Activated naive CD4-positive, alpha-beta T cell treated with anti-CD3 and anti-CD28 coated beads, Interleukin-2, amount 50 U/mL, for 24 hours (primary cell): ENCODE data around the gene RAB27B.

Experiments used
- H3K27ac Mint-ChIP-seq: one replicate; pipeline ENCODE4 v1.8.0; 2021; ENCODE audit warnings: mild to moderate bottlenecking, mixed read lengths
- H3K27me3 Mint-ChIP-seq: one replicate; pipeline ENCODE4 v1.8.0; 2021; ENCODE audit warnings: mixed read lengths
- H3K36me3 Mint-ChIP-seq: one replicate; pipeline ENCODE4 v1.8.0; 2021; ENCODE audit warnings: mixed read lengths
- H3K4me1 Mint-ChIP-seq: one replicate; pipeline ENCODE4 v1.8.0; 2021; ENCODE audit warnings: mixed read lengths
- H3K4me3 Mint-ChIP-seq: one replicate; pipeline ENCODE4 v1.8.0; 2021; ENCODE audit warnings: mild to moderate bottlenecking, mixed read lengths
- H3K9me3 Mint-ChIP-seq: one replicate; pipeline ENCODE4 v1.8.0; 2021; ENCODE audit warnings: mixed read lengths

The RAB27B gene

DNA sequence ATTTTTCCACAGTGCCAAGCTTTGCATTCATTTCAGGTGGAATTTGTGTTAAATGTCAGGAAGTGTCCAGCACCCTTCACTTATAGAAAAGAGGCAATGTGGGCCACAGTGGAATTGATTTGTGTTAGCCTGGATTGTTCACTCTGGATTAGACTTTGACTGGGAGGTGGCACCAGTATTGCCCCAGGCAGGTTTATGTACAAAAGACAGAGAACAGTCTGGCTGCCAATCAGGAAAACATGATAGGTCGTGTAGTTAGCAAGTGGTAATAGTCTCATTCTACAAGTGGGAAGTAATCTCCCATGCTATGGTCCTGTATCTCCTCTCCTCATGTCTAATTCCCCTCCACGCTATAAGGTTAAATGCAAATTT, 45.6 kb downstream of the RAB27B start:
- H3K4me3 Mint-ChIP-seq = no peak overlapping the region
- H3K9me3 Mint-ChIP-seq = no peaks in the 10 kb centered on the region
- H3K36me3 Mint-ChIP-seq = no peaks in the 10 kb centered on the region
- H3K27ac Mint-ChIP-seq = no peak overlapping the region
- H3K27me3 Mint-ChIP-seq = no peaks in the 10 kb centered on the region
- peaks cover 3% of the 10 kb centered on the region for H3K4me1 Mint-ChIP-seq

DNA sequence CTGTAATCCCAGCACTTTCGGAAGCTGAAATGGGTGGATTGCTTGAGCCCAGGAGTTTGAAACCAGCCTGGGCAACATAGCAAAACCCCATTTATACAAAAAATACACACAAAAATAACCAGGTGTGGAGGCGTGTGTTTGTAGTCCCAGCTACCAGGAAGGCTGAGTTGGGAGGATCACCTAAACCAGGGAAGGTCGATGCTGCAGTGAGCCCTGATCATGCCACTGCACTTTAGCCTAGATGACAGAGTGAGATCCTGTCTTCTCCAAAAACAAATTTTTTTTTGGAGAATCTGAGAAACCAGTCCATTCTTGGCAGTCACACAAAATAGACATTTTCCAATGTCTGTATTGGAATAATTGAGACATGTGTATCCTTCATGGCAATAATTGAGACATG, 46.8 kb downstream of the RAB27B start:
- Mint-ChIP-seq H3K9me3 (no peaks in the 10 kb centered on the region), H3K27ac (no peak overlapping the region), H3K27me3 (no peaks in the 10 kb centered on the region), H3K4me1 (peaks cover 3% of the 10 kb centered on the region), H3K36me3 (peaks cover 2% of the 10 kb centered on the region), H3K4me3 (no peak overlapping the region)

DNA sequence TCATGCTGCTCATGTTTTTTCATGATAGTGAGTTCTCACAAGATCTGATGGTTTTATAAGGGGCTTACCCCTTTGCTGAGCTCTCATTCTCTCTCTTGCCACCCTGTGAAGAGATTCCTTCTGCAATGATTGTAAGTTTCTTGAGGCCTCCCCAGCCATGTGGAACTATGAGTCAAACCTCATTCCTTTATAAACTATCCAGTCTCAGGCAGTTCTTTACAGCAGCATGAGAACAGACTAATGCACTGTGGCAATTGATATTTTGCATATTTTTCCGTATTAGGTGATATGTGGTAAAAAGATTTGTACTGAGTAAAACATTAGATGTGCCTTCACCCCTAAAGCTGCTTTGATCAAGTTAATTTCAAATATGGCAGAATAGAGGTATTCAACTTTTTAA, 48.8 kb downstream of the RAB27B start:
- Mint-ChIP-seq H3K9me3 (no peaks in the 10 kb centered on the region), H3K4me1 (peaks cover 3% of the 10 kb centered on the region)

DNA sequence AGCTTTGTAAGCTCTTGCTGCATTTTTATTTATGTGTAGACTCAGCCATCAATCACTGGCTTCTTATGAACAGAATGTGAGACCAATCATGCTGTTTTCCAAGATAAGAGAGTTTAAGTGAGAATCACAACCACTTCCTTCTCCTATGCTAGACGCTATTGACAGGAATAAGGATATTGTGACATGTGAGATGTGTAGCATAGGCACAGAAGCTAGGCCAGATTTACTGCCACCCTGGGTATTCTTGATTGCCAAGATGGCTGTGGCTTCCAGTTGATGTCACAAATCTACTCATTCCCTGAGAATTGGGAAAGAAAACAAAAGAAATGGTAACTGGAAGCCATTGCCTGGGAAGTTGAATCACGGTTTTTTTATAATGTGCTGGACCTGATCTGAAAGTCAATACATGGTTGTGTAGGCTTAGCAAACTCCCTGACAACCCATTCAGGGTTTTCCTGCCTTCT, 49.9 kb downstream of the RAB27B start:
- Mint-ChIP-seq H3K36me3 (peaks cover 3% of the 10 kb centered on the region), H3K4me1 (peaks cover under 1% of the 10 kb centered on the region), H3K9me3 (no peaks in the 10 kb centered on the region), H3K4me3 (no peak overlapping the region), H3K27ac (no peak overlapping the region), H3K27me3 (no peaks in the 10 kb centered on the region)

More for the DNA sequence above, 48.8 kb downstream of the RAB27B start:
- Mint-ChIP-seq H3K36me3 (peaks cover 3% of the 10 kb centered on the region), H3K4me3 (no peak overlapping the region), H3K27ac (no peak overlapping the region), H3K27me3 (no peaks in the 10 kb centered on the region)

DNA sequence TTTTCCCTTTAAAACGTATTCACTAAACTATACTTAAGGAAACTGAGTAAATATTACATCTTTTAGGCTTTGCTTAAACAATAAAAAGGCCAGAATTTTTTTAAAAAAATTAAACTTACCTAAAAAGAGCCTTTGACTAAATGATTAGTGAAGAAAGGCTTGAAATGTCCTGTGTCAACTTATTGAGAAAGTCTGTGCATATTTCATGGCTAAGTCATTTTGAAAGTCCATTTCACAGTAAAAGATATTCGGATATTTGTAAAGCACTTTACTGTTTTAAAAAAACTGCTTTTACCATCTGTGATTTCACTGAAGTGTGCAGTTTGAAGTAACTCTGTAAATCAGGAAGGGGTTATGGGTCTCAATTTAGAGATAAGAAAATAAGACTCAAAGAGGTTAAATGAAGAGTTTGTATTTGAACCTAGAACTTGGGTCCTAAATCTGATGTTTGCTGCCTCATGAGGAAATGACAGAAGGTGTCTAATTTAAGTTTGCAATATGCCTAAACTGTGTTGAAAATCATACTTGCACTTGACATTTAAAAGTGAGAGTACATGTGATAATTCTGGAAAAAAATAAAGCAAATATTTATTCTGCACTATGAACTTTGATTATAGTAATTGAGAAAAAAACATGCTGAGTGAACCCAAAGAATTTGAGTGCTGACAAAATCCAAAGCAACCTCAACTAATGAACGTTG, 50.5 kb downstream of the RAB27B start:
- Mint-ChIP-seq H3K4me1 (no peaks in the 10 kb centered on the region), H3K36me3 (peaks cover 3% of the 10 kb centered on the region), H3K27me3 (no peaks in the 10 kb centered on the region), H3K9me3 (no peaks in the 10 kb centered on the region), H3K4me3 (no peak overlapping the region), H3K27ac (no peak overlapping the region)

DNA sequence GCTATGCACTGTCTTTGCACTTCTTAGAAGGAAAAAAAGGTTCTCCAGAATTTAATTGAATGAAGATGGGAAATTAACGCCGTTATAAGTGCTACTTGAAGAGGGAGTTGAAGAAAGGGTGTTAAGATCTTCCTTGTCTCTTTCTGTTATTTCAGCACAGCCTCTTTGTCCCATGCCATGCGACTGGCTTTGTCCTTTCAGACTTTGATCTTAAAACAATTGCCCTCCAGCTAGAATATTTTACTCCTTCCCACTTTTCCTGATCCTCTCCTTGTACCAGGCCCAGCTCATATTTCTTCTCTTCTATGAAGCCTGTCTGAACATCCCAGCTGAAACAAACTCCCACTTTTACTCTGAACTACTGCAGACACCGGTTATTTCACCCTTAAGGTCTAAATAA, 51.4 kb downstream of the RAB27B start:
- Mint-ChIP-seq H3K4me1 (no peaks in the 10 kb centered on the region), H3K9me3 (no peaks in the 10 kb centered on the region), H3K27me3 (no peaks in the 10 kb centered on the region), H3K4me3 (no peak overlapping the region), H3K27ac (no peak overlapping the region), H3K36me3 (peaks cover 3% of the 10 kb centered on the region)

DNA sequence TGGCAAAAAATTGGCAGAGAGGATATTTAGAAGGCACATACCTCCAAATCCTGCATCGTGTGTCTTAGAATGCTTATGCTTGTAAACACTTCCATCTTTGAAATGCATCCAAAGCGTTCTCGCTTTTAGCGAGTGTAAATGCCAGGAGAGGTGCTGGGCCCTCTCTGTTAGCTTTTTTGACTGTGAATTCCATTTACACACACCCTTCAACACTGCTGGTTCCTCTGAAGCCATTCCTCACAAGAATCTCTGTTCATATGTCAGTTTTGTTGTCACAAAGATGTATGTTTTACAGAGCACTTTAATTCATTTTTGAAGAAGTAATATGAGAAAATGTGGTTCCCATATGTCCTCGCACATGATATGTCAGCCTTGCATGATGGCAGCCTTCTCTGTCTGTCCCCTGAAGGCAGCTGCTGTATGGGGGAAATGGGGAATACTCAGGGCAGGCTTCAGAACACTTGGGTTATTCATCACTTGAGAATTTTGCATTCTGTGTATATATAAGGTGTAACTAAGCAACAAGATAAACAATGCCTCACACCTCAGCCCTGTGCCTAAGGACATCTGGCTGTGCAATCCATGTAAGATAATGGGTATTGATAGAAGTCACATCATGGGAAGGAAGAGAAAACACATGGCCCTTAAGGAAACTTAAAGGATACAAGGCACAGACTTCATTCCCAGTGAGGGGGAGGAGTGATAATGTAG, 52.3 kb downstream of the RAB27B start:
- Mint-ChIP-seq H3K36me3 (peaks cover 6% of the 10 kb centered on the region), H3K4me1 (no peaks in the 10 kb centered on the region), H3K4me3 (no peak overlapping the region), H3K27me3 (no peaks in the 10 kb centered on the region), H3K27ac (no peak overlapping the region), H3K9me3 (no peaks in the 10 kb centered on the region)

DNA sequence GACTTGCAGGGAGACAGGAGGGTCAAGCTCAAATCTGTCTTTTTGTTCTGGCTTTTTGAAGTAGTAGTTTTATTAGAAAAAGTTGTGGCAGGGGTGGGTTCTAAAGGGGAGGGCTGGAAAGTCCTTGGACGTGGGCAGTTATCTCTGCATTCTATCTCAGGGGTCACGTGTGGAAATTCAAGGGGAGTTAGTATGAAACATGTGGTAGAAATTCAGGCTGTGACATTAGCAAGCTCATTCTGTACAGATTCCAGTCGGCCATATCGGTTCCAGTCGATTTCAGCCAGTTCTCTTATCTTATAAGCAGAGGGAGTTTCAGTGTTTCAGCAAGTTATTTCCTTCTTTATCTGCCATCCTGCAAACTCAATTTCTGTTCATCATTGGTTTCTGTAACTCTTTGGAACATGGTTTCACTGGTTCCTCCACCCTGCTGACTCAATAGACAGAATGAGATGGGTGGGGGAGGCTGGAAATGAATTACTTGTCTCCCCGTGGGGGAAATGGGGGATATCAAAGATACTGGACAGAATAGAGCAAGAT, 53.0 kb downstream of the RAB27B start:
- Mint-ChIP-seq H3K36me3 (peaks cover 8% of the 10 kb centered on the region), H3K4me3 (no peak overlapping the region), H3K27ac (no peak overlapping the region), H3K4me1 (no peaks in the 10 kb centered on the region), H3K9me3 (no peaks in the 10 kb centered on the region), H3K27me3 (no peaks in the 10 kb centered on the region)

DNA sequence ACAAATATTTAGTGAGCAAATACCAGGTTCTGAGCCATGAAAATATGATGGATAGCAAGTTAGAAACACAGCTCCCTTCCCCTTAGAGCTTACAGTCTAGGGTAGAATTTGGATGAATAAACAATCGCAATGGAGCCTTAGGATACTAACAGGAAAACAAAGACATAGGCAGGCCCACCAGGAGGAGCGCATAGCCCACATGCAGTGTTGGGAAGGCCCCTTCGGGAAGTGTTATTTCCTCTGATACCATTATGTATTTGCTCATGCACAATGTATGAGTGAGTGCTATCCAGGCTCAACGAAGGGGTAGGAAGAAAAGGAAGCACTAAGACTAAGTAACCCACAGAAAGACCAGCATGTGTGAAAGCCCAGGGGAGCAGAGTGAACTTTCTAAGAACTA, 54.0 kb downstream of the RAB27B start:
- H3K4me3 Mint-ChIP-seq = no peak overlapping the region
- no peak overlapping the region for H3K27ac Mint-ChIP-seq
- no peaks in the 10 kb centered on the region for H3K4me1 Mint-ChIP-seq
- H3K27me3 Mint-ChIP-seq = no peaks in the 10 kb centered on the region
- peaks cover 8% of the 10 kb centered on the region for H3K36me3 Mint-ChIP-seq
- no peaks in the 10 kb centered on the region for H3K9me3 Mint-ChIP-seq

DNA sequence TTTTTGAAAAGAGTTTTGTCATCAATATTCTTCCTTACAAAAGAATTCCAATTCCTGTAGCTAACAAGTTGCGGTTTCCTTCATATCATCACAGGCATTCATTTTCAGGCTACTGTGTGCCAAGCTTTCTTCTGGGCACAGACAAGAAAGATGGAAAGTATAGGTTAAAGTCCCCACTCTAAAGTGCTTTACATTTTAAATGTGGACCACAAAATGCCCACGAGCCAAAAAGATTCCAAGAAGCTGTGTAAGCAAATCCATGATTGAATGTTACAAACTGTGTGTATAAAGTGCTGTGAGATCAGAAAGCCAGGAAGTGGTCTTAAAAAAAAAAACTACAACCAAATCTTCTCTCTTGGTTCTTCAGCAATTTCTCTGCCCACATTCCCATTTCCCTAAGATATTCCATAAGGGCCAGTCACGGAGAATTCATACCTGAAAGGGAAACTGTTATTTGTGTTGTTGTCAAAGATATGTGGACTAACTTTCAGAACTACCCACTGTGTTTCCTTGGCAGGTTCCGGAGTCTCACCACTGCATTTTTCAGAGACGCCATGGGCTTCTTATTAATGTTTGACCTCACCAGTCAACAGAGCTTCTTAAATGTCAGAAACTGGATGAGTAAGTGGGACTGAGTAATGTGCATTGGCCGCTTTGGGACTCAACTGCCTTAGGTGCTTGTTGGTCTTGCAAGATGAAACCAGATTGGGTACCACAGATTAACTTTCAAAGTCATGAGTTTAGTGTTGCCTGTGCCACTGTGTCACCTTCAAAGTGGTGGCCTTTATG, 55.7 kb downstream of the RAB27B start:
- no peak overlapping the region for H3K4me3 Mint-ChIP-seq

DNA sequence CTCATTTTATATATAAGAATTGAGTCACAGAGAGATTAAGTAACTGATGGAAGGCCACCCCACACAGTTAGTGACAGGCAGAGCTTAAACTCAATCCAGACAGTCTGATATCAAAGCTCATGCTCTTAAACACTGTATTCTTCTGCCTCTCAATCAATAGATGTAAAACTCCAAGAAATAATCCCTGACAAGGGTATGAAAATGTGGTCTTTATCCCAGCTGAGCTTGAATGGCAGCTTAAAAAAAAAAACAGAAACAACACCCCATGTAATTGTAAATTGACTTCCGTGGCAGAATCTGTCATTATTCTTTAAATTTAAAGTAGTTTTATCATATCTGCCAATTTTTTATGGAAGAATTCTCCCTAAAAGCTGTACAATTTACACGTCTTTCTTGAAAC, 60.1 kb downstream of the RAB27B start:
- no peaks in the 10 kb centered on the region for H3K27me3 Mint-ChIP-seq
- H3K36me3 Mint-ChIP-seq = peaks cover 7% of the 10 kb centered on the region
- no peaks in the 10 kb centered on the region for H3K4me1 Mint-ChIP-seq
- no peak overlapping the region for H3K27ac Mint-ChIP-seq
- H3K4me3 Mint-ChIP-seq = no peak overlapping the region
- H3K9me3 Mint-ChIP-seq = no peaks in the 10 kb centered on the region

More for the DNA sequence above, 55.7 kb downstream of the RAB27B start:
- Mint-ChIP-seq H3K27me3 (no peaks in the 10 kb centered on the region), H3K27ac (no peak overlapping the region), H3K4me1 (no peaks in the 10 kb centered on the region), H3K9me3 (no peaks in the 10 kb centered on the region), H3K36me3 (peaks cover 10% of the 10 kb centered on the region)

DNA sequence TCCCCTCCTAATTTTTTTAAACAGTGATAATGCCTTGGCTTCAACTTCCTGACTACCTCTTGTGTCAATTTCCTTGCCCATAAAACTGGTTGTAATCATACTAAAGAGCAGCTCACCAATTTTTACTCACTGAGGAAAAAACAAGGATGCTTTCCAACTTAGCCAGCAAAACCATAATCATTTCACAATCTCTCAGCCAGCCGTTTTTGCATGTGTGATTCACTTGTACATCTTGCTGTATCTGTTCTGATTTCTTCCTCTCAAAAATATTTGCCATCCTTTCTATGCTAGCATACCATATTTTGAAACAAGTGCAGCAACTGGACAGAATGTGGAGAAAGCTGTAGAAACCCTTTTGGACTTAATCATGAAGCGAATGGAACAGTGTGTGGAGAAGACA, 60.7 kb downstream of the RAB27B start:
- H3K27me3 Mint-ChIP-seq = no peaks in the 10 kb centered on the region
- peaks cover 7% of the 10 kb centered on the region for H3K36me3 Mint-ChIP-seq
- no peak overlapping the region for H3K4me3 Mint-ChIP-seq
- H3K9me3 Mint-ChIP-seq = no peaks in the 10 kb centered on the region
- no peaks in the 10 kb centered on the region for H3K4me1 Mint-ChIP-seq
- no peak overlapping the region for H3K27ac Mint-ChIP-seq

DNA sequence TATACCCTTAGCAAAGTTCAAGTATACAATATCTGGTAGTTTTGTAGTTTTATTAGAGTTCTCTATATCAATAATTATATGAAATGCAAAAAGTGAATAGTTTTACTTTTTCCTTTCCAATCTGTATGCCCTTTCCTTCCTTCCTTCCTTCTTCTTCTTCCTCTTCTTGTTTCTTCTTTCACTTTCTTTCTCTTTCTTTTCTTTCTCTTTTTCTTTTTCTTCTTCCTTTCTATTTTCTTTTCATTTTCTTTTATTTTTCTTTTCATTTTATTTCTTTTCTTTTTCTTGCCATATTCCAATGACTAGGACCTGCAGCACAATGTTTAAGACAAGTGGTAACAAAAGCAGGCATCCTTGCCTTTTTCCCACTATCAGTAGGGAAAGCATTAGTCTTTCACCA, 71.2 kb downstream of the RAB27B start:
- H3K4me3 Mint-ChIP-seq = no peak overlapping the region
- H3K4me1 Mint-ChIP-seq = no peaks in the 10 kb centered on the region
- H3K27ac Mint-ChIP-seq = peak overlapping the region; percentile 1
- H3K36me3 Mint-ChIP-seq = no peaks in the 10 kb centered on the region
- no peaks in the 10 kb centered on the region for H3K27me3 Mint-ChIP-seq
- H3K9me3 Mint-ChIP-seq = no peaks in the 10 kb centered on the region

DNA sequence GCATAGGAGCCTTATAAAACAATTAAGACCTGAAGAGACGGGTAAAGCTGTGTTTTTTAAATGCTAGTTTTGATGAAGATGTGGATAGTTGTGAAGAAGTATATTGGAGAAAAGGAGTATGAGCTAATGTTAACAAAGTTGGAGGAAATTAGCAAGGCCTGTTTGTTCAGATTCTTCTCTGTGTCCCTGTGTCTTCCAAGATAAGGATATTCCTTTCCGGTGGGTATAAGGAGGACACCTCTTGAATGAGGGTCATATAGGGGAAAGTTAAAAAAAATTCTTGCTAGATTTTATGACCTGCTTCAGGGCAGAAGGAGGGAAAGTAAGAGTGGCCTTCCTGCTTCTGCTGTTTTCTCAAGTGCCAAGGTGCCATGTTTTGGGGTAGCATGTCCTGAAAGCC, 72.0 kb downstream of the RAB27B start:
- Mint-ChIP-seq H3K27me3 (no peaks in the 10 kb centered on the region), H3K9me3 (no peaks in the 10 kb centered on the region), H3K4me3 (no peak overlapping the region), H3K27ac (no peak overlapping the region), H3K4me1 (no peaks in the 10 kb centered on the region), H3K36me3 (no peaks in the 10 kb centered on the region)

DNA sequence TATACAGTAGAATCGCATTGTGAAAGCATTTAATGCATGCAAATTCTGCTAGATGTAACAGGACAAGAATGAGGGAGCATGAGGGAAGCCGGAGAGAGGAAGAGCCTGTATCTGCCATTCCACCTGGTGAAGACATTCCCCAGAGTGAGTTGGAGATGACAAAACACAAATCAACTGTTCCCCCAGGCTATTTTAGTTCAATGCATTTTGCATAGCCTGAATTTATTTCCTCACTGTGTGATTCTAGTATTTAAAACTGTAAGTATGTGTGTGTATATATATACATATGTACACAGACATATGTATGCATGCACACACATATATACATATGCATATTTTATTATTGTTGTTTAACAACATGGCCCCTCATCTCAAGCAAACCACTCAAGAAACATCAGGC, 76.3 kb downstream of the RAB27B start:
- Mint-ChIP-seq H3K4me1 (no peaks in the 10 kb centered on the region), H3K27ac (no peak overlapping the region), H3K4me3 (no peak overlapping the region), H3K36me3 (no peaks in the 10 kb centered on the region), H3K27me3 (no peaks in the 10 kb centered on the region), H3K9me3 (no peaks in the 10 kb centered on the region)

DNA sequence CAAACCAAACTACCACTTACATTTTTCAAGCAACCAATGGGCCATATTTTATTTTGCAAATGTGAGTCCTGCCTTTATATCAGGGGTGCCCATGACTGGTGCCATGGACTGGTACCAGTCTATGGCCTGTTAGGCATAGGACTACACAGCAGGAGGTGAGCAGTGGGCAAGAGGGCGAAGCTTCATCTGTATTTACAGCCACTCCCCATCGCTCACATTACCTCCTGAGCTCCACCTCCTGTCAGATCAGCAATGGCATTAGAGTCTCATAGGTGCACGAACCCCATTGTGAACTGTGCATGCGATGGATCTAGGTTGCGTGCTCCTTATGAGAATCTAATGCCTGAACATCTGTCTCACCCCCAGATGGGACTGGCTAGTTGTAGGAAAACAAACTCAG, 77.4 kb downstream of the RAB27B start:
- H3K36me3 Mint-ChIP-seq = no peaks in the 10 kb centered on the region
- no peaks in the 10 kb centered on the region for H3K27me3 Mint-ChIP-seq
- H3K27ac Mint-ChIP-seq = no peak overlapping the region
- H3K4me3 Mint-ChIP-seq = no peak overlapping the region
- H3K9me3 Mint-ChIP-seq = no peaks in the 10 kb centered on the region
- H3K4me1 Mint-ChIP-seq = no peaks in the 10 kb centered on the region
